ENCODE results near the gene EFNB1. TPM values are rescaled to one million over a fixed set of nuclear protein-coding genes. Genes with fewer than 3 reads are reported as not detected.

The EFNB1 gene
- total RNA-seq, 3 donors from 2014 or later (not counting 1 experiment from before 2014, with no cell fraction given), result 3.2 to 4.7 (median 3.3) TPM

- H3K27ac ChIP-seq (ENCODE audit: low read length), result no peak overlapping the region
- no peaks in the 10 kb centered on the region for H3K36me3 ChIP-seq (ENCODE audit: control insufficient read depth, insufficient read depth, low read length)
- no peaks in the 10 kb centered on the region for H3K9me3 ChIP-seq (ENCODE audit: control insufficient read depth, insufficient read depth, low read length)
- intact Hi-C loops (cut with micrococcal nuclease), result no loop called here
- DNase-seq, result no peak
- no peak overlapping the region for H3K4me3 ChIP-seq (ENCODE audit: low read length)
- no peaks in the 10 kb centered on the region for H3K36me3 Mint-ChIP-seq
- no peak for TF ChIP-seq CTCF (IDR thresholded peaks at IDR 0.05)
- no peaks in the 10 kb centered on the region for H3K9me3 Mint-ChIP-seq
- no peak for ATAC-seq
- H3K27ac Mint-ChIP-seq, result no peak overlapping the region
- peaks cover 0 to 1% of the 10 kb centered on the region in 2 donors for H3K27me3 Mint-ChIP-seq (ENCODE audit: low read depth in 2 of 2)
- H3K27me3 ChIP-seq (ENCODE audit: control insufficient read depth, insufficient read depth, low read length), result no peaks in the 10 kb centered on the region
- WGBS (ENCODE audit: insufficient coverage), result 100% methylated on average over 2 of the region's 3 CpGs
- no peak overlapping the region for H3K4me3 Mint-ChIP-seq
- peaks cover 0 to 5% of the 10 kb centered on the region in 2 donors for H3K4me1 Mint-ChIP-seq
- H3K4me1 ChIP-seq (ENCODE audit: control insufficient read depth, insufficient read depth, low read length), result peaks cover 7% of the 10 kb centered on the region
Observed at GRCh38 chrX:68837119-68837518, 8.3 kb downstream of the EFNB1 start.

GRCh38 chrX:68838571-68838910 lies 9.7 kb downstream of the EFNB1 start:
- intact Hi-C loops (cut with micrococcal nuclease), result no loop called here
- Mint-ChIP-seq H3K36me3 (no peaks in the 10 kb centered on the region), H3K9me3 (no peaks in the 10 kb centered on the region), H3K4me1 (peaks cover 0 to 6% of the 10 kb centered on the region in 2 donors), H3K27me3 (ENCODE audit: low read depth in 2 of 2) (no peaks in the 10 kb centered on the region), H3K27ac (no peak overlapping the region), H3K4me3 (no peak overlapping the region)
- no peaks in the 10 kb centered on the region for H3K36me3 ChIP-seq (ENCODE audit: control insufficient read depth, insufficient read depth, low read length)
- H3K4me1 ChIP-seq (ENCODE audit: control insufficient read depth, insufficient read depth, low read length), result peaks cover 11% of the 10 kb centered on the region
- H3K27ac ChIP-seq (ENCODE audit: low read length), result no peak overlapping the region
- TF ChIP-seq CTCF (IDR thresholded peaks at IDR 0.05), result no peak
- no peak for DNase-seq
- 93% methylated on average over 7 of the region's 8 CpGs for WGBS (ENCODE audit: insufficient coverage)
- H3K9me3 ChIP-seq (ENCODE audit: control insufficient read depth, insufficient read depth, low read length), result no peaks in the 10 kb centered on the region
- ATAC-seq, result no peak
- H3K4me3 ChIP-seq (ENCODE audit: low read length), result no peak overlapping the region
- H3K27me3 ChIP-seq (ENCODE audit: control insufficient read depth, insufficient read depth, low read length), result no peaks in the 10 kb centered on the region

GRCh38 chrX:68839771-68840170 lies 10.9 kb downstream of the EFNB1 start:
- TF ChIP-seq CTCF (IDR thresholded peaks at IDR 0.05), result no peak
- no peaks in the 10 kb centered on the region for H3K9me3 Mint-ChIP-seq

GRCh38 chrX:68840256-68840655 lies 11.4 kb downstream of the EFNB1 start:
- no peaks in the 10 kb centered on the region for H3K36me3 Mint-ChIP-seq
- DNase-seq (no peak), ATAC-seq (no peak)
- intact Hi-C loops (cut with micrococcal nuclease), result no loop called here
- no peak overlapping the region for H3K4me3 ChIP-seq (ENCODE audit: low read length)
- 91% methylated on average over 20 of the region's 22 CpGs for WGBS (ENCODE audit: insufficient coverage)
- no peak for TF ChIP-seq CTCF (IDR thresholded peaks at IDR 0.05)
- peaks cover 11% of the 10 kb centered on the region for H3K4me1 ChIP-seq (ENCODE audit: control insufficient read depth, insufficient read depth, low read length)
- no peak overlapping the region for H3K4me3 Mint-ChIP-seq
- H3K9me3 Mint-ChIP-seq, result no peaks in the 10 kb centered on the region
- H3K27me3 ChIP-seq (ENCODE audit: control insufficient read depth, insufficient read depth, low read length), result no peaks in the 10 kb centered on the region
- no peaks in the 10 kb centered on the region for H3K36me3 ChIP-seq (ENCODE audit: control insufficient read depth, insufficient read depth, low read length)
- H3K9me3 ChIP-seq (ENCODE audit: control insufficient read depth, insufficient read depth, low read length), result no peaks in the 10 kb centered on the region
- no peaks in the 10 kb centered on the region for H3K27me3 Mint-ChIP-seq (ENCODE audit: low read depth in 2 of 2)
- peaks cover 0 to 6% of the 10 kb centered on the region in 2 donors for H3K4me1 Mint-ChIP-seq
- no peak overlapping the region for H3K27ac ChIP-seq (ENCODE audit: low read length)
- H3K27ac Mint-ChIP-seq, result no peak overlapping the region

More at GRCh38 chrX:68839771-68840170, 10.9 kb downstream of the EFNB1 start:
- no peaks in the 10 kb centered on the region for H3K27me3 ChIP-seq (ENCODE audit: control insufficient read depth, insufficient read depth, low read length)
- DNase-seq (no peak), ATAC-seq (no peak)
- Mint-ChIP-seq H3K36me3 (no peaks in the 10 kb centered on the region), H3K27me3 (ENCODE audit: low read depth in 2 of 2) (no peaks in the 10 kb centered on the region), H3K27ac (no peak overlapping the region), H3K4me1 (peaks cover 0 to 6% of the 10 kb centered on the region in 2 donors), H3K4me3 (no peak overlapping the region)
- 93% methylated on average over 4 of the region's 4 CpGs for WGBS (ENCODE audit: insufficient coverage)
- no peak overlapping the region for H3K4me3 ChIP-seq (ENCODE audit: low read length)
- intact Hi-C loops (cut with micrococcal nuclease), result no loop called here
- H3K4me1 ChIP-seq (ENCODE audit: control insufficient read depth, insufficient read depth, low read length), result peaks cover 11% of the 10 kb centered on the region
- no peaks in the 10 kb centered on the region for H3K36me3 ChIP-seq (ENCODE audit: control insufficient read depth, insufficient read depth, low read length)
- H3K27ac ChIP-seq (ENCODE audit: low read length), result no peak overlapping the region
- H3K9me3 ChIP-seq (ENCODE audit: control insufficient read depth, insufficient read depth, low read length), result no peaks in the 10 kb centered on the region

Measured in natural killer cell (primary cell).